DOHH2 (cell line): Measurements from ENCODE around the gene LGI2.
"Not testable (repeated sequence)": the region's sequence is repeated elsewhere in the genome, so short reads cannot be mapped to it uniquely, and the experiment has no call there.

ENCODE experiments used
- H3F3A ChIP-seq: fragments of 200-600 bp; sonication (generic), shearing (Covaris generic); 2 replicates; pipeline ENCODE4 v1.6.0; 2016; ENCODE audit warnings: antibody characterized with exemption, mild to moderate bottlenecking; ENCODE audit not compliant: control insufficient read depth, insufficient read depth
- H3K27ac ChIP-seq: fragments of 200-600 bp; sonication (generic); 2 replicates; pipeline ENCODE4 v1.5.1; 2014; ENCODE audit warnings: low read depth, mild to moderate bottlenecking, low read length, moderate library complexity
- H3K27me3 ChIP-seq: fragments of 200-600 bp; sonication (generic); 2 replicates; pipeline ENCODE4 v1.6.1; 2014; ENCODE audit warnings: mild to moderate bottlenecking, low read length, mixed read lengths; ENCODE audit not compliant: control insufficient read depth
- H3K36me3 ChIP-seq: fragments of 200-600 bp; sonication (generic); 2 replicates; pipeline ENCODE4 v1.6.1; 2014; ENCODE audit warnings: mild to moderate bottlenecking, low read length, moderate library complexity, mixed read lengths; ENCODE audit not compliant: control insufficient read depth
- H3K4me1 ChIP-seq: fragments of 200-600 bp; sonication (generic); 2 replicates; pipeline ENCODE4 v1.6.1; 2014; ENCODE audit warnings: mild to moderate bottlenecking, low read length, mixed read lengths; ENCODE audit not compliant: control insufficient read depth
- H3K4me2 ChIP-seq: fragments of 200-600 bp; sonication (generic); 2 replicates; pipeline ENCODE4 v1.6.0; 2014; ENCODE audit warnings: mild to moderate bottlenecking, low read length, moderate library complexity
- H3K4me3 ChIP-seq: fragments of 200-600 bp; sonication (generic); 2 replicates; pipeline ENCODE4 v1.5.1; 2014; ENCODE audit warnings: mild to moderate bottlenecking, low read length, mixed read lengths
- H3K79me2 ChIP-seq: fragments of 200-600 bp; sonication (generic); 2 replicates; pipeline ENCODE4 v1.6.1; 2014; ENCODE audit warnings: mild to moderate bottlenecking, low read length, mixed read lengths; ENCODE audit not compliant: control insufficient read depth
- H3K9me2 ChIP-seq: fragments of 200-600 bp; sonication (generic); replicated peaks from 2 replicates; pipeline ENCODE4 v1.6.1; 2014; ENCODE audit warnings: mild to moderate bottlenecking, low read length, mixed read lengths; ENCODE audit not compliant: control insufficient read depth
- H3K9me3 ChIP-seq: fragments of 200-600 bp; sonication (generic); 2 replicates; pipeline ENCODE4 v1.6.1; 2014; ENCODE audit warnings: antibody characterized with exemption, low read length, mixed read lengths; ENCODE audit not compliant: control insufficient read depth, insufficient read depth
- H4K20me1 ChIP-seq: fragments of 200-600 bp; sonication (generic); 2 replicates; pipeline ENCODE4 v1.6.0; 2014; ENCODE audit warnings: low read depth, mild to moderate bottlenecking, antibody characterized with exemption, low read length, moderate library complexity; ENCODE audit not compliant: control insufficient read depth, insufficient read depth
- EZH2phosphoT487 ChIP-seq: fragments of 200-600 bp; sonication (generic); IDR thresholded peaks from 2 replicates; pipeline ENCODE4 v1.6.1; 2017; ENCODE audit warnings: borderline replicate concordance, mild to moderate bottlenecking, antibody characterized with exemption, low read length, moderate library complexity, mixed read lengths
- TF ChIP-seq, protein P1 (sequence below): fragments of 200-600 bp; sonication (generic); IDR thresholded peaks from one replicate; pipeline ENCODE4 v1.5.1; 2014; ENCODE audit warnings: antibody characterized with exemption, mild to moderate bottlenecking, low read depth, low read length; ENCODE audit not compliant: poor library complexity, severe bottlenecking

Gene LGI2

DNA sequence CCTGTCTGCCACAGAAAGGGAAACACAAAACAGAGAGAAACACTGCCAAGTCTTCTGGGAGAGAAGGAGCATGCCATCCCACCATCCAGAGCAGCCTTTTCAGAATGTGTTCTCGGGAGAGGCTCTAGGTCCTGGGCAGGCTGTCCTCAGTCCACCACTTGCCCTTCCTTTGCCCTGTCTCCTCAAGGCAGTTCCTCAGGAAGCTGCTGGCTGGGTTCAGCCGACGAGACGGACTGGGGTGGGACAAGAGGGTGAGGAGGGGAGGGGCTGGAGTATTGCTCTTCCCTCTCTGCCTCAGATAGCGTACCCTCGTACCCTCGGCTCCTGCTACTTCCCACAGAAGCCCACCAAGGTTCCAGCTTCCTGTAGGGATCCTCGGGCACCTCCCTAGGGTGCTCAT is 26.6 kb upstream of the LGI2 start:
- Histone ChIP-seq H3K9me2 (no peaks in the 10 kb centered on the region), H3K27ac (no peak overlapping the region), H3K9me3 (no peaks in the 10 kb centered on the region), H3F3A (no peaks in the 10 kb centered on the region), H3K36me3 (no peaks in the 10 kb centered on the region), H3K27me3 (no peaks in the 10 kb centered on the region), H3K4me2 (no peak overlapping the region), H4K20me1 (no peaks in the 10 kb centered on the region), H3K4me3 (no peak overlapping the region), H3K79me2 (no peaks in the 10 kb centered on the region), H3K4me1 (no peaks in the 10 kb centered on the region)
- no peak for TF ChIP-seq EZH2phosphoT487
- TF ChIP-seq, protein P1, sequence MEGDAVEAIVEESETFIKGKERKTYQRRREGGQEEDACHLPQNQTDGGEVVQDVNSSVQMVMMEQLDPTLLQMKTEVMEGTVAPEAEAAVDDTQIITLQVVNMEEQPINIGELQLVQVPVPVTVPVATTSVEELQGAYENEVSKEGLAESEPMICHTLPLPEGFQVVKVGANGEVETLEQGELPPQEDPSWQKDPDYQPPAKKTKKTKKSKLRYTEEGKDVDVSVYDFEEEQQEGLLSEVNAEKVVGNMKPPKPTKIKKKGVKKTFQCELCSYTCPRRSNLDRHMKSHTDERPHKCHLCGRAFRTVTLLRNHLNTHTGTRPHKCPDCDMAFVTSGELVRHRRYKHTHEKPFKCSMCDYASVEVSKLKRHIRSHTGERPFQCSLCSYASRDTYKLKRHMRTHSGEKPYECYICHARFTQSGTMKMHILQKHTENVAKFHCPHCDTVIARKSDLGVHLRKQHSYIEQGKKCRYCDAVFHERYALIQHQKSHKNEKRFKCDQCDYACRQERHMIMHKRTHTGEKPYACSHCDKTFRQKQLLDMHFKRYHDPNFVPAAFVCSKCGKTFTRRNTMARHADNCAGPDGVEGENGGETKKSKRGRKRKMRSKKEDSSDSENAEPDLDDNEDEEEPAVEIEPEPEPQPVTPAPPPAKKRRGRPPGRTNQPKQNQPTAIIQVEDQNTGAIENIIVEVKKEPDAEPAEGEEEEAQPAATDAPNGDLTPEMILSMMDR, result no peak

GRCh38 chr4:25052037-25052436 is 21.3 kb upstream of the LGI2 start:
- H4K20me1 ChIP-seq, H3K27ac ChIP-seq, H3K27me3 ChIP-seq, H3K79me2 ChIP-seq, H3K4me3 ChIP-seq, H3K4me1 ChIP-seq, H3K36me3 ChIP-seq, H3F3A ChIP-seq, H3K9me3 ChIP-seq, H3K9me2 ChIP-seq, H3K4me2 ChIP-seq: not testable (repeated sequence)

DNA sequence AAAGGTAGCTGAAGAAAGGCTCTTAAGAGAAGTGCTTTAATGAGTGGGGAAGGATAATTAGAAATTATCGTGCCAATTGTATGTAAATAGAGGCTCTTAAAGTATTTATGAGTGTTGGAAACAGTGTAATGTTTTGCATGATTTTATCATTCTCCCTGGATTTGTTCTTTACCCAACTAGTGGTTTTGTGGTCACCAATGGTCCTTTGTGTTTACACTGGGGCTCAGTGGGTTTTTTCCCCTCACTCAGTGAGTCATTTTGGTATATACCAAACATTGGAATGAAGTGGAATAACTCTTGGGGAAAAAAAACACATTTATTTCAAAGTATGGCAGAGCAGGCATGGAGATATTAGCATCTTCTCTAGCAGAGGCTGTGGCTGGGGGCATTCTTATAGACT is 20.8 kb upstream of the LGI2 start:
- no peaks in the 10 kb centered on the region for H3K9me2 ChIP-seq
- TF ChIP-seq EZH2phosphoT487, result no peak
- TF ChIP-seq, protein P1, result no peak

GRCh38 chr4:25050370-25051078 is 19.8 kb upstream of the LGI2 start:
- no peak overlapping the region for H3K4me3 ChIP-seq
- H3K4me2 ChIP-seq, result no peak overlapping the region
- no peaks in the 10 kb centered on the region for H3K36me3 ChIP-seq
- H3K4me1 ChIP-seq, result no peaks in the 10 kb centered on the region
- H3K27me3 ChIP-seq, result no peaks in the 10 kb centered on the region
- no peak overlapping the region for H3K27ac ChIP-seq
- TF ChIP-seq, protein P1, result no peak
- no peak for TF ChIP-seq EZH2phosphoT487
- H3K9me3 ChIP-seq, result no peaks in the 10 kb centered on the region
- no peaks in the 10 kb centered on the region for H3F3A ChIP-seq
- H3K79me2 ChIP-seq, result no peaks in the 10 kb centered on the region
- H4K20me1 ChIP-seq, result no peaks in the 10 kb centered on the region
- no peaks in the 10 kb centered on the region for H3K9me2 ChIP-seq

More for the DNA sequence above, 20.8 kb upstream of the LGI2 start:
- Histone ChIP-seq H3K27me3 (no peaks in the 10 kb centered on the region), H3K79me2 (no peaks in the 10 kb centered on the region), H3K4me3 (no peak overlapping the region), H3K27ac (no peak overlapping the region), H3K4me2 (no peak overlapping the region), H4K20me1 (no peaks in the 10 kb centered on the region), H3F3A (no peaks in the 10 kb centered on the region), H3K9me3 (no peaks in the 10 kb centered on the region), H3K4me1 (no peaks in the 10 kb centered on the region), H3K36me3 (no peaks in the 10 kb centered on the region)
